ENCODE measurements around the gene PRPF40B.
"Not testable (repeated sequence)": the region's sequence is repeated elsewhere in the genome, so short reads cannot be mapped to it uniquely, and the experiment has no call there.

PRPF40B gene

DNA sequence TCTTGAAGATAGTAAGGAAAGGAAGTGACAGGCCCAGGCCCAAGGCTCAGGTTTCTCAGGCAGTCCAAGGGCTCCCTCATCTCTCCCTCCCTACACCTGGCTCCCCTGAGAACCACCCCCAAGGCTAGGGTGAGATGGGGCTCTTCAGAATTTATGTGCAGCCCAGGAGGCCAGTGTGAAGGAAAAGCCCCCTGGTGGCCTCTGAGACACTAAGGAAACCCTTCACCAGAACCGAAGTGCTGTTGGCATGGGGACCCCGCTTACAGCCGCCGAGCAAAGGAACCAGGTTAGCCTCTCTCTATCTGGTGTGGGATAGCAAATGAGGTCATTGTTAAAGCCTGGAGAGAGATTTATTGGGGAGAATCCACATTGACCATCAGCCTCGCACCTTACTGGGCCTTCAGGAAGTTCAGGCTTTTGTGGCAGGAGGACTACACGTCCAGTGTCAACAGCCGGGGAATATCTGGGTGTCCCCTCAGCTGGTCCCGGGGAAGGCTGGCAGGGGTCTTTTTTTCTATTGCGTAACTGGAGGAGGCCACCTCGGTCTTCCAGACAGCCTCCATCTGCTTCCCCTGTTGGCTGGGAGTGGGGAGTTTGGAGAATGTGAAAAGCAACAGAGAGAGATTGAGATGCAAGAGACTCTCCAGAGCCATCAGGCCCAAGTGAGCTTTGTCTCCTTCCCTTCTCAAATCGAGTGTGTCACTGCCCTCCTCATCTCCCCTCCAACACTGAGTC, 36.0 kb upstream of the PRPF40B start:
- H3K4me3 ChIP-seq (ENCODE audit: low read depth, low read length), result no peak overlapping the region
- peaks cover 7% of the 10 kb centered on the region for H3K36me3 ChIP-seq (ENCODE audit: control insufficient read depth, insufficient read depth, low read length)
- no peaks in the 10 kb centered on the region for H3K27me3 ChIP-seq (ENCODE audit: control insufficient read depth, insufficient read depth, low read length)
- H3K9ac ChIP-seq (ENCODE audit: low read depth, low read length), result no peak overlapping the region
- H3K4me1 ChIP-seq (ENCODE audit: control insufficient read depth, insufficient read depth, low read length), result no peaks in the 10 kb centered on the region
- no peaks in the 10 kb centered on the region for H3K9me3 ChIP-seq (ENCODE audit: control insufficient read depth, insufficient read depth, low read length)

DNA sequence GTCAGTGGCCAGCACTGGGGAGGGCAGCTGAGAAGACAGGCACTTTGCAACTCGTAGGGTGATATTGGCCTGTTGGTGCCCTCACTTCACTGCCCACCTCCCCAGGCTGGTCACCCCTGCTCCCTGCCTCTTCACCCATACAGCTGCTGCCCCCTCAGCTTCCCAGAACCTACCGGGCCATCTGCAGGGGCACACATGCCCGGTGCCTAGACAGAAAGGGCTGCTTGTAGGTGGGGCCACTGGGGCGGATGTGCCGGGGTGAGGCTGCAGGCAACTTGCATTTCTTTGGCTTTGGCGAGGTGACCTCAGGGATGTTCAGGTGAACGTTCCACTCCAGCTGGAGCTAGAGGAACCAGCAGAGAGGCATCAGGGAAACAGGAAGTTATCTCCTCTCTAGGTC, 35.1 kb upstream of the PRPF40B start:
- Histone ChIP-seq H3K4me3 (ENCODE audit: low read depth, low read length) (no peak overlapping the region), H3K27me3 (ENCODE audit: control insufficient read depth, insufficient read depth, low read length) (no peaks in the 10 kb centered on the region), H3K9me3 (ENCODE audit: control insufficient read depth, insufficient read depth, low read length) (no peaks in the 10 kb centered on the region), H3K9ac (ENCODE audit: low read depth, low read length) (no peak overlapping the region), H3K36me3 (ENCODE audit: control insufficient read depth, insufficient read depth, low read length) (peaks cover 7% of the 10 kb centered on the region), H3K4me1 (ENCODE audit: control insufficient read depth, insufficient read depth, low read length) (no peaks in the 10 kb centered on the region)

DNA sequence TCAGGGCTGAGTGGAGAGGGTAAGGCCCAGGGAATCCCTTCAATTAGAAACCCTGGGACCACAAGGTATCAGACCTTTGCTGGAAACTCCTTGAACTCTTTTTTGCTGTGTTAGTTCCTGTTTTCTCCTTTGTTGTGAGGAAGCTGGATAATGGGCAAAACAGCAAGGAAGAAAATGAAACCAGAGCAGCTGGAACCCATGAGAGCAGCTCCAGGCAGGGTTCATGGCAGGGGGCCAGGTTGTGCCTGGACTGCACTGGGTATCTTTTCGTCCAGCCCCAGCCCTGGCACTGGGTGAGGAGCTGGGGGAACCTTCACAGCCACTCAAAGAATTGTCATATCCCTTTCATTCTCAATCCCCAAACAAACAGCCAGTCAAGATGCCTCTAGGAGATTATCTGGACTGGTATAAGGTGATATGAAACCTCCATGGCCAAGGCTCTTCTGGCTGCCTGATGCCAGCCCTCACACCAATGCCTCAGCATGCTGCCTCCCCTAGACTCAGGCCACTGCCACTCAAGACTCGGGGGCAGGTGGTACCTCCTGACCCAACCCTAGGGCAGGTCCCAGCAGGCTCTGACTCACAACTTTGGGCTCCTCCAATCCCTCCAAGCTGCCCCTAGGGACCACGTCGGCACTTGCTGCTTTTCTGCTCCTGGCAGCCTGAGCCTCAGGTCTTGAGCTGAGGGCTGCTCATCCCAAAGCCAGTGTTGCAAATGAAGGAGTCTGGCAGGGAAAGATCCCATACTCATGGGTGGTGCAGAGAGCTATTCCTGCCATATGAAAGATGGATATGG, 34.4 kb upstream of the PRPF40B start:
- Histone ChIP-seq H3K9me3 (ENCODE audit: control insufficient read depth, insufficient read depth, low read length) (no peaks in the 10 kb centered on the region), H3K4me3 (ENCODE audit: low read depth, low read length) (no peak overlapping the region), H3K4me1 (ENCODE audit: control insufficient read depth, insufficient read depth, low read length) (no peaks in the 10 kb centered on the region), H3K9ac (ENCODE audit: low read depth, low read length) (no peak overlapping the region), H3K27me3 (ENCODE audit: control insufficient read depth, insufficient read depth, low read length) (no peaks in the 10 kb centered on the region), H3K36me3 (ENCODE audit: control insufficient read depth, insufficient read depth, low read length) (peaks cover 4% of the 10 kb centered on the region)

DNA sequence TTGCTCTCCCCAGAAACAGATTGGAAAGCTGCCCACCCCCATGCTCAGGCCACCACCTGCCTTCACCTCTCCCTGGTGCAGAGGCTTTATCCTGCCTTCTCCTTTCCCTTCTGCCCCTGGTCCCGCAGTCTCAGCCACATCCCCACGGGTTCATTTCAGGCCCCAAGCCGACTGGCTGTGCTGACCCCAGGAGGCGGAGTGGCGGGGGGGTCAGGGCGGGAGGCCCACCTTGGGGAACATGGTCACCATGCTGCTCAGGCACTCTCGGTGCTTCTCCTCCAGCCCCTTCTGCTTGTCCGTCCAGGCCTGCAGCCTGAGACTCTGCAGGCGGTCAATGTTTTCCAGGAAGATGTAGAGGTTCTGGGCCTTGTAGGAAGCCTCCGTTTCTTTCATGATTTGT, 24.8 kb upstream of the PRPF40B start:
- H3K9me3 ChIP-seq (ENCODE audit: control insufficient read depth, insufficient read depth, low read length), result no peaks in the 10 kb centered on the region
- peaks cover 2% of the 10 kb centered on the region for H3K36me3 ChIP-seq (ENCODE audit: control insufficient read depth, insufficient read depth, low read length)
- no peak overlapping the region for H3K4me3 ChIP-seq (ENCODE audit: low read depth, low read length)
- no peaks in the 10 kb centered on the region for H3K27me3 ChIP-seq (ENCODE audit: control insufficient read depth, insufficient read depth, low read length)
- H3K9ac ChIP-seq (ENCODE audit: low read depth, low read length), result no peak overlapping the region
- no peaks in the 10 kb centered on the region for H3K4me1 ChIP-seq (ENCODE audit: control insufficient read depth, insufficient read depth, low read length)

DNA sequence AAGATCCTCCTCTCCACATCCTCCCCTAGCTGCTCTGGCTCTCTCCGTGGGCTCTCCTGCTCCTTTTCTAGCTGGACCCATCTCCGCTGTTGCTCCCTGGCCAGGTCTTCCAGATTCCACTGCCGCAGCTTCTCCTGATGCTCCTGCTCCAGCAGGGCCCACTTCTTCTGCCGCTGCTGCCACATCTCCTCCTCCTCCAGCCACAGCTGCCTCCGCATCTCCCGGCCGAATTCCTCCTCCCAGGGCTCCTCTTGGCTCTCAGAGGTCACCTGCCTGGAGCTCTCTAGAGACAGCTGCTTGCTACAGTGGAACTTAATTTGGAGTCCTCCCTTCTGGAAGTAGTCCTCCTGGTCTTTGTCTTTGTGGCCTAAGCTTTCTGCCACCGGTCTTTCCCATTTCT, 23.4 kb upstream of the PRPF40B start:
- Histone ChIP-seq H3K9ac (ENCODE audit: low read depth, low read length) (no peak overlapping the region), H3K9me3 (ENCODE audit: control insufficient read depth, insufficient read depth, low read length) (no peaks in the 10 kb centered on the region), H3K4me1 (ENCODE audit: control insufficient read depth, insufficient read depth, low read length) (no peaks in the 10 kb centered on the region), H3K36me3 (ENCODE audit: control insufficient read depth, insufficient read depth, low read length) (peaks cover 2% of the 10 kb centered on the region), H3K4me3 (ENCODE audit: low read depth, low read length) (no peak overlapping the region), H3K27me3 (ENCODE audit: control insufficient read depth, insufficient read depth, low read length) (no peaks in the 10 kb centered on the region)

DNA sequence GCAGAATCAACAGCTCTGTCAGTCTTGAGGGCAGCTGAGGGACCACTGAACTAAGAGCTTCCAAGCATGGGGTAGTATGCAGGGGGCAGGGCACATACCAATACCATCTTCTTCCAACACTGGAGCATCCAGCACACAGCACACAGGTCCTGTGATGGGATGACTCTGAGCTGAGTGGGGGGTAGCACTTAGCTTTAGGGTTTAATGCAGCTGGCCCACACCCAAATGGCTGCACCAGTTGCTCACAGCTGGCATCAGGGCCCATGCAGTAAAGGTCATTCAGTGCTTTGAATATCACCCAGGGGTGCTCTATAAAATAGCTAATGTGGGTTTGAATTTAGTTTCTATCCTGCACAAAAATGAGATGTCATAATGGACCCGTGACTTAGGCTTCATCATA, 19.6 kb upstream of the PRPF40B start:
- Histone ChIP-seq H3K27me3 (ENCODE audit: control insufficient read depth, insufficient read depth, low read length) (no peaks in the 10 kb centered on the region), H3K4me3 (ENCODE audit: low read depth, low read length) (no peak overlapping the region), H3K9me3 (ENCODE audit: control insufficient read depth, insufficient read depth, low read length) (no peaks in the 10 kb centered on the region), H3K9ac (ENCODE audit: low read depth, low read length) (no peak overlapping the region), H3K4me1 (ENCODE audit: control insufficient read depth, insufficient read depth, low read length) (no peaks in the 10 kb centered on the region), H3K36me3 (ENCODE audit: control insufficient read depth, insufficient read depth, low read length) (peaks cover 2% of the 10 kb centered on the region)

DNA sequence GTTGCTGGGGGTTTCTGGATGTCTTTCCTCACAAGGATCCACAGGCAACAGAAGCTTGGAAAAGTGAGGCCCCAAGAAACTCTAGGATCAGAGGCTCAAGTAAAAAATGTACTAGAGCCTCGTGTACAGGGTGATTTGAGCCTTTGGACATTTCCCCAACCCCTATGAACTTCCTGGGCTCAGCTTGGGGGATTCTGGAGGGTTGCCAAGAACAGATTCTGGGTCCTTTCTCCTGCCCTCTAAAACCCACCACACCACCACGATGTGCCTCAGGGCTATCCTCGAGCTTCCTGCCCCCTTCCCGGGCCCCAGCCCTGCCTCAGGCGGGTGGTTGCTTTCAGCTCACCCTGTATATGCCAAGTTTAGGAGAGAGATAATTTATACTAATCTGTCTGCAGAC, 18.5 kb upstream of the PRPF40B start:
- Histone ChIP-seq H3K36me3 (ENCODE audit: control insufficient read depth, insufficient read depth, low read length) (peaks cover under 1% of the 10 kb centered on the region), H3K27me3 (ENCODE audit: control insufficient read depth, insufficient read depth, low read length) (no peaks in the 10 kb centered on the region), H3K4me1 (ENCODE audit: control insufficient read depth, insufficient read depth, low read length) (no peaks in the 10 kb centered on the region), H3K4me3 (ENCODE audit: low read depth, low read length) (no peak overlapping the region), H3K9ac (ENCODE audit: low read depth, low read length) (no peak overlapping the region), H3K9me3 (ENCODE audit: control insufficient read depth, insufficient read depth, low read length) (no peaks in the 10 kb centered on the region)

DNA sequence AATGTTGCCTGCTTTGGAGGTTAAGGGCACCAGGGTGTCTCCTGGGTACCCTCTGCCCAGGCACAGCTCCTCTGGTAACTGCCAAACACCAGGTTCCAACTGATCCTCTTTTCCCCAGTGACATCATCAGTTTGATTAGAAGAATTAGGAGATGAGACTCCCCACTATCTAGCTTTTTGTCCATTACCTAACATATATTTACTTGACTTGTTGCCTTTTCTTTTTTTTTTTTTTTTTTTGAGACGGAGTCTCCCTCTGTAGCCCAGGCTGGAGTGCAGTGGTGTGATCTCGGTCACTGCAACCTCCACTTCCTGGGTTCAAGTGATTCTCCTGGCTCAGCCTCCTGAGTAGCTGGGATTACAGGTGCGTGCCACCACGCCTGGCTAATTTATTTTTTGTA, 17.8 kb upstream of the PRPF40B start, which contains the start of gene FAM186B:
TSS of gene FAM186B (minus strand) at position 101 of the 400 bp plus-strand sequence. CDS start 162 bp downstream, outside the sequence.
- H3K4me3 ChIP-seq (ENCODE audit: low read depth, low read length); H3K27me3 ChIP-seq (ENCODE audit: control insufficient read depth, insufficient read depth, low read length); H3K9me3 ChIP-seq (ENCODE audit: control insufficient read depth, insufficient read depth, low read length); H3K36me3 ChIP-seq (ENCODE audit: control insufficient read depth, insufficient read depth, low read length); H3K9ac ChIP-seq (ENCODE audit: low read depth, low read length); H3K4me1 ChIP-seq (ENCODE audit: control insufficient read depth, insufficient read depth, low read length): not testable (repeated sequence)

DNA sequence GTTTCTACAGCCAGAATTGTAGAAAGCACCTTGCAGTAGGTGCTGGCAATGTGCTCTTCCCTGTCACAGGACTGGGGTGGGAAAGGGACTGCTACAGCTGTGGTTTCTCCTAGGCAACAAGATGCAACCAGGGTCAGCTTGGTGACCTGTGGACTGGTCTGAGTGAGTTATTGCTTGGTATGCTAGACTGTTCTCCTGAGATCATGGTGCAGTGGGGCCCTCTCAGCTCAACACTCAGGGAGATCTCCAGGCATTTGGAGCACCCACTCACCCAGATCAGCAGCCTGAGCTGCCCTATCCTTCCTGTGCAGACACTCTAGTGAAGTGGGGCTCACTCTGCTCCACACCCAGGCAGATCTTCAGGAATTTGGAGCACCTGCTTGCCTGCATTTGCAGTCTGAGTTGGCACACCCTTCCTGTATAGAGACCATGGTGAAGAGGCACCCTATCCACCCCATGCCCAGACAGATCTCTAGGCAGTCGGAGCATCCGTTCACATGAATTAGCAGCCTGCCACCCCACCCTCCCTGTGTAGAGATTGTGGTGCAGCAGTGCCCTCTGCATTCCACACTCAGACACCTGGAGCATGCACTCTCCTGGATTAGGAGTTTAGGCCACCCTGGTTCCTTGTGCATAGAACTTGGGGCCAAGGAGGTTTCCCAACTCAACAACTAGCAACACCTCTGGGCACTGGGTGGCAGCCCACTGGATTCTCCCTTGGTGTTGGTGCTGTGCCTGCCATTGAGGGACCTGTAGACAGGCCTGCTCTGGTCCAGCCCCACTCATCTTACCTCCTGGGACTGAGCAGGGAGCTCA, 14.1 kb upstream of the PRPF40B start:
- no peaks in the 10 kb centered on the region for H3K4me1 ChIP-seq (ENCODE audit: control insufficient read depth, insufficient read depth, low read length)

DNA sequence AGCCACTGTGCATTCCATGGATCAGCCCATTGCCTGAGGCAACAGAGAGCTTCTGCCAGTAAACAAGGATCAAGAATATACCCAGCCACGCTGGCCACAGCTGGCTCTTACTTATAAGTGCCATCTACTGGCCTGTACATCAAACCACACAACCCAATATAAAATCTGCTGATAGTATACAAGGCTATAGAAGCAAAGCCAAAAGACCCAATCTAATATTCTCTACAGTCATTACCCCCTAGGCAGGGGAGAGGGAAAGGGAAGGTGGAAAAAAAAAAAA, 13.5 kb upstream of the PRPF40B start:
- no peaks in the 10 kb centered on the region for H3K9me3 ChIP-seq (ENCODE audit: control insufficient read depth, insufficient read depth, low read length)
- no peak overlapping the region for H3K4me3 ChIP-seq (ENCODE audit: low read depth, low read length)
- H3K27me3 ChIP-seq (ENCODE audit: control insufficient read depth, insufficient read depth, low read length), result no peaks in the 10 kb centered on the region
- no peaks in the 10 kb centered on the region for H3K4me1 ChIP-seq (ENCODE audit: control insufficient read depth, insufficient read depth, low read length)
- no peaks in the 10 kb centered on the region for H3K36me3 ChIP-seq (ENCODE audit: control insufficient read depth, insufficient read depth, low read length)
- H3K9ac ChIP-seq (ENCODE audit: low read depth, low read length), result no peak overlapping the region

More for the DNA sequence above, 14.1 kb upstream of the PRPF40B start:
- no peak overlapping the region for H3K9ac ChIP-seq (ENCODE audit: low read depth, low read length)
- no peak overlapping the region for H3K4me3 ChIP-seq (ENCODE audit: low read depth, low read length)
- no peaks in the 10 kb centered on the region for H3K9me3 ChIP-seq (ENCODE audit: control insufficient read depth, insufficient read depth, low read length)
- H3K27me3 ChIP-seq (ENCODE audit: control insufficient read depth, insufficient read depth, low read length), result no peaks in the 10 kb centered on the region
- H3K36me3 ChIP-seq (ENCODE audit: control insufficient read depth, insufficient read depth, low read length), result no peaks in the 10 kb centered on the region

DNA sequence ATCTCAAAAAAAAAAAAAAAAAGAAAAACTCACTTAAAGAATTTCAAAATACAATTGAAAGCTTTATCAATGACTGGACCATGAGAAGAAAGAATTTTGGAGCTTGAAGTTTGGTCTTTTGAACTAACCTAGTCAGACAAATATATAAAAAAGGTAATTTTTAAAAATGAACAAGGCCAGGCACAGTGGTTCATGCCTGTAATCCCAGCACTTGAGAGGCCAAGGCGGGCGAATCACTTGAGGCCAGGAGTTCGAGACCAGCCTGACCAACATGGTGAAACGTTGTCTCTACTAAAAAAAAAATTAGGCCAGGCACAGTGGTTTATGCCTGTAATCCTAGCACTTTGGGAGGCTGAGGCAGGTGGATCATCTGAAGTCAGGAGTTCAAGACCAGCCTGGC, 12.6 kb upstream of the PRPF40B start:
- not testable (repeated sequence) for H3K9me3 ChIP-seq (ENCODE audit: control insufficient read depth, insufficient read depth, low read length); H3K27me3 ChIP-seq (ENCODE audit: control insufficient read depth, insufficient read depth, low read length); H3K36me3 ChIP-seq (ENCODE audit: control insufficient read depth, insufficient read depth, low read length); H3K4me1 ChIP-seq (ENCODE audit: control insufficient read depth, insufficient read depth, low read length); H3K9ac ChIP-seq (ENCODE audit: low read depth, low read length); H3K4me3 ChIP-seq (ENCODE audit: low read depth, low read length)
